GM12892 (cell line): ENCODE data around the gene HERC6.

Source experiments
- POLR2A ChIP-seq: IDR thresholded peaks from 2 replicates; pipeline ENCODE4 v1.6.1; 2011; ENCODE audit warnings: low read depth, low read length, control low read depth
- POLR2AphosphoS5 ChIP-seq: IDR thresholded peaks from 2 replicates; pipeline ENCODE4 v1.6.1; 2011; ENCODE audit warnings: low read depth, low read length, control low read depth
- TAF1 ChIP-seq: IDR thresholded peaks from 2 replicates; pipeline ENCODE4 v1.6.1; 2011; ENCODE audit warnings: low read depth, mild to moderate bottlenecking, control low read depth, low read length, borderline replicate concordance

- TF ChIP-seq POLR2A, result no peak
- no peak for TF ChIP-seq POLR2AphosphoS5
- no peak for TF ChIP-seq TAF1
Measured at GRCh38 chr4:88335092-88335665, 43.5 kb upstream of the HERC6 start.
